BLaER1 (cell line): ENCODE measurements around the gene MT1HL1.
"Not testable (repeated sequence)": the region's sequence is repeated elsewhere in the genome, so short reads cannot be mapped to it uniquely, and the experiment has no call there.

ENCODE experiments used
- H3K27ac ChIP-seq: shearing (Covaris generic); formaldehyde crosslinking; 2 replicates; pipeline ENCODE4 v1.8.1; 2022
- H3K27me3 ChIP-seq: shearing (Covaris generic); formaldehyde crosslinking; 2 replicates; pipeline ENCODE4 v1.8.1; 2022
- H3K36me3 ChIP-seq: shearing (Covaris generic); formaldehyde crosslinking; 2 replicates; pipeline ENCODE4 v1.8.1; 2022
- H3K4me1 ChIP-seq: shearing (Covaris generic); formaldehyde crosslinking; 2 replicates; pipeline ENCODE4 v1.8.1; 2022
- H3K4me2 ChIP-seq: shearing (Covaris generic); formaldehyde crosslinking; 2 replicates; pipeline ENCODE4 v1.8.1; 2022
- H3K4me3 ChIP-seq: shearing (Covaris generic); formaldehyde crosslinking; 2 replicates; pipeline ENCODE4 v1.8.1; 2022
- H3K9ac ChIP-seq: shearing (Covaris generic); formaldehyde crosslinking; 2 replicates; pipeline ENCODE4 v1.8.1; 2022
- H3K9me3 ChIP-seq: shearing (Covaris generic); formaldehyde crosslinking; 2 replicates; pipeline ENCODE4 v1.8.1; 2022
- H4K20me1 ChIP-seq: shearing (Covaris generic); formaldehyde crosslinking; 2 replicates; pipeline ENCODE4 v1.8.1; 2022
- Cebpa-rat ChIP-seq: shearing (Covaris generic); IDR thresholded peaks from 2 replicates; pipeline ENCODE4 v1.8.1; 2022

The MT1HL1 gene

DNA sequence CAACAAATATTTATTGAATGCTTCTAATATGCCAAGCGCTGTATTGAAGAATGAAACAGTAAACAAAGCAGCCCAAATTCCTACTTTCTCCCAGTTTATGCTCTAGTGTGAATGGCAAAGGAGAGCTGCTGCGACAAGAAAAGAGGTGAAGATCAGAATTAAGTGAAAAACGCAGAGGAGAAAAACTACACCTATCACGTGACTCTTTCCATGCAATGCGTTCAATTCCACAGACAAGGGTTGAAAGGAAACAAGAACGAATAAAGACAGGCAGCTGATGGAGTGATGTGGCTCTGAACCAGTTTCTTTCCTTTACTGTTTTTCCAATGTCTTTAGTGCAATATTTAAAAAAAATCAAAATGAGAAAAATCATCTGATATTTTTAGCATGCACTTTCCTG lies 23.6 kb downstream of the MT1HL1 start:
- H3K4me1 ChIP-seq = no peaks in the 10 kb centered on the region
- H3K36me3 ChIP-seq = no peaks in the 10 kb centered on the region
- no peak overlapping the region for H3K27ac ChIP-seq
- H3K4me3 ChIP-seq = no peak overlapping the region
- no peak for TF ChIP-seq Cebpa-rat
- H3K9ac ChIP-seq = no peak overlapping the region
- H3K9me3 ChIP-seq = no peaks in the 10 kb centered on the region
- no peak overlapping the region for H3K4me2 ChIP-seq
- no peaks in the 10 kb centered on the region for H4K20me1 ChIP-seq
- no peaks in the 10 kb centered on the region for H3K27me3 ChIP-seq

DNA sequence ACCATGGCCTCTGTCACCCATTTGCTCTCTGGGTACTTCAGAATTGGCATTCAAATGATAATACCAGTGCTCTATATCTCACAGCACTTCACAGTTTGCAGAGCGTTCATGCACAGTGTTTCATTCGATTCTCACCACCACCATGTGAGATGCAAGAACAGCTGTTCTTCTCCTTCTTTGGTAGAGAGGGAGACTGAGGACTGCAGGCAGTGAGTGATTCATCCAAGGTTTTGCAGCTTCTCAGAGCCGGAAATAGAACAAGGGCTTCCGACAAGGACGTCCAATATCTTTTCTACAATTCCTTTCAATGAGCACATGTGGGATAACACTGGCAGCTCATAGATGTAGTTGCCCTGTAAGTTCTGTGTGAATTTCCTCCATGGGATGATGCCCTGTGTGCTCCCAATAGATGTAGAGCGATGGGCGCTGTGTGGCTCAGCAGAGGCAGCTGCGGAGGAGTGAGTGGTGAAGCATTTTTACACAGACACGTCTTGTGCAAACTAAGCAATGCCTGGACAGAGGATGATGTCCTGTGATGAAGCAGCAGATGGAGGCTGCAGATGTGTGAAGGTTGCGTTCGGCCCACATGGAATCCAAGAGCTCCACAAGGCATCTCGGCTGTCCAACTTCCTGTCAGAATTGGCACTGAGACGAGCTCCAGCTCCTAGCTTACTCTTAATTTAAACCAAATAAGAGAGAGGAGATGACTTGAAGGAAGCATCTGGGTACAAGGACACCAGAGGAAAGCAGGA lies 24.9 kb downstream of the MT1HL1 start:
- Histone ChIP-seq H3K4me3 (no peak overlapping the region), H3K4me1 (no peaks in the 10 kb centered on the region), H3K27me3 (no peaks in the 10 kb centered on the region), H4K20me1 (no peaks in the 10 kb centered on the region), H3K36me3 (no peaks in the 10 kb centered on the region), H3K4me2 (no peak overlapping the region), H3K9me3 (no peaks in the 10 kb centered on the region), H3K27ac (no peak overlapping the region), H3K9ac (no peak overlapping the region)
- TF ChIP-seq Cebpa-rat = no peak

DNA sequence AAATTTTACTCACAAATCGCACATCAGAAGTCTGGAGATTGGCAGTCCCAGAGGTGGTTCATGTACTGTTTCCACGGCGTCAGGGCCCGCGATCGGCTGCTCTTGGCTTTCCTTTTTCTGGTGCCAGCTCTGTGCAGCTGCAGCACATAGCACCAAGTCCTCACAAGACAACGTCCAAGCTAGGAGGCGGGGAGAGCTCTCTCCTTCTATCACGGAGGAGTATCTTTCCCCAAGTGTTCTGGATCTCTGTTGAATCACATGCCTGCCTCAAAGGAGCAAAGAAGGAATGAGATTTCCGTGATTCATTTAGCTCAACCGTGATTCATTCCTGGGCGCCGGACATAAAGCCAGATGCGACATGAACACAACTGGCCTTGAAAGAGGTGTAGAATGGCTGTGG lies 25.5 kb downstream of the MT1HL1 start:
- H3K27me3 ChIP-seq = no peaks in the 10 kb centered on the region
- H3K4me3 ChIP-seq = no peak overlapping the region
- no peaks in the 10 kb centered on the region for H3K36me3 ChIP-seq
- no peaks in the 10 kb centered on the region for H3K9me3 ChIP-seq
- no peaks in the 10 kb centered on the region for H4K20me1 ChIP-seq
- no peak overlapping the region for H3K27ac ChIP-seq
- no peak overlapping the region for H3K9ac ChIP-seq
- H3K4me2 ChIP-seq = no peak overlapping the region
- TF ChIP-seq Cebpa-rat = no peak
- H3K4me1 ChIP-seq = no peaks in the 10 kb centered on the region

DNA sequence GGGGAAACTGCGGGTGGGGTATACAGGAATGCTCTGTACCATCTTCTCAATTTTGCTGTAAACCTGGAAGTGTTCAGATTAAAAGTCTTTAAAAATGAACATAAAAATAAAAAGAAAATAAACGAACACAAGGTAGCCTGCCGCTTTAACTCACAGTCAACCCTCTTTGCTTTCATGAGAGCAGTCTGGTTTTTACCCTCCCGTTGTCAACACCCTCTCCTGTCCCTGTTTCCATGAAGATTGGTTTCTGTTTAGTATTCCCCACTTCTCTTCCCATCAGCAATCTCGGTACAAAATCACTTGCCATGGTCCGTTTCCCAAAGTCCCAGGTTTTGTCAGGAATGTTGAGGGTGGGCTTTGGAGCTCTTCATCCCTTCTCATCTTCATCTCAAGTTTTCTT lies 28.8 kb downstream of the MT1HL1 start:
- TF ChIP-seq Cebpa-rat = no peak
- Histone ChIP-seq H3K9me3 (no peaks in the 10 kb centered on the region), H3K4me3 (no peak overlapping the region), H3K36me3 (no peaks in the 10 kb centered on the region), H3K9ac (no peak overlapping the region), H4K20me1 (no peaks in the 10 kb centered on the region), H3K27ac (no peak overlapping the region), H3K4me2 (no peak overlapping the region), H3K27me3 (no peaks in the 10 kb centered on the region), H3K4me1 (no peaks in the 10 kb centered on the region)

DNA sequence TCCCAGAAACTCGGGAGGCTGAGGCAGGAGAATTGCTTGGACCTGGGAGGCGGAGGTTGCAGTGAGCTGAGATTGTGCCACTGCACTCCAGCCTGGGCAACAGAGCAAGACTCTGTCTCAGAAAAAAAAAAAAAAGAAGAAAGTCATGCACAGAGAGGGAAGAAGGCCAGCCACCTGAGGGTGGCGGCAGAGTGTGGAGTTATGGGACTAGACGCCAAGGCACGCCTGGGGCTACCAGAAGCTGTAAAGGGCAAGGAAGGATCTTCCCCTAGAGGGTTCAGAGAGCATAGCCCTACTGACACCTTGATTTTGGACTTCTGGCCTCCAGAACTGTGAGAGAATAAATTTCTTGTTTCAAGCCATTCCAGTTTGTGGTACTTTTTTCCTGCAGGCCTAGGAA lies 30.2 kb downstream of the MT1HL1 start:
- not testable (repeated sequence) for H3K9me3 ChIP-seq, H3K4me2 ChIP-seq, H3K36me3 ChIP-seq, H3K27me3 ChIP-seq, H3K27ac ChIP-seq, H4K20me1 ChIP-seq, H3K4me3 ChIP-seq, H3K4me1 ChIP-seq, H3K9ac ChIP-seq

DNA sequence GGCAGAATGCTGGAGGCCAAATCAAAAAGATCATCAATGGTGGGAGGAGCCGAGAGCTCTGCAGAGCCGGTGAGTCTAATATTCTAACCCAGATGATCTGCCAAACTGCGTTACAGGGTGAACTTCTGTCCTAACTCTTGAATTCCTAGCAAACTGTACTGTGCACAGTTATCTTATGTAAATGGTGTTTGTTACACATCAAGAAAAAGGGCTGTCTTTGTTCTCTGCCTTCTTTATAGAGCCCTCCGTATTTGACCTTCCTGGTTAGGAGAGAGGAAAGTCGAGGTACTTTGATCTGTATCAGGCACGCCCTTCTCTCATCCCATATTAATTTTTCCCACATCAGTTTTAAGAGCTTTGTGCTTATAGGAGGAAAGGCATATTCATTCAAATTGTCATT lies 37.6 kb downstream of the MT1HL1 start:
- no peak for TF ChIP-seq Cebpa-rat
- Histone ChIP-seq H3K27ac (no peak overlapping the region), H3K27me3 (no peaks in the 10 kb centered on the region), H3K9ac (no peak overlapping the region), H3K4me2 (no peak overlapping the region), H3K4me1 (no peaks in the 10 kb centered on the region), H3K4me3 (no peak overlapping the region), H3K9me3 (peaks cover 9% of the 10 kb centered on the region; the same call in 1 of the 2 replicates), H3K36me3 (no peaks in the 10 kb centered on the region), H4K20me1 (no peaks in the 10 kb centered on the region)

DNA sequence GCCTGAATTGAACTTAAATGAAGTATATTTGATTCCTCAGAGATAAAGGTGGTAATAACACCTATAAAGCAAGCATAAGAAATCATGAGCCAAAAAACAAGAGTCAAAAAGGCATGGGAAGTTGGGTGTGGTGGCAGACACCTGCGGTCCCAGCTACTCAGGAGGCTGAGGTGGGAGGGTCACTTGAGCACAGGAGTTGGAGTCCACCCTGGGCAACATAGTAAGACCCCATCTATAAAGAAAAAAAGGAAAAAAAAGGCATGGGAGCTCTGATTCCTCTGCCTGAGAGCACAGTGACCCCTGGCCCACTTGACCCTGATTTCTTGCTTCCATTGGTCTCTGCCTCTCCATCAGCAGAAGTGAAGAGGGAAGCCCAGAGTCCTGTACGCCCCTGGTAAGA lies 40.3 kb downstream of the MT1HL1 start:
- no peaks in the 10 kb centered on the region for H3K4me1 ChIP-seq
- H3K9ac ChIP-seq = no peak overlapping the region
- H3K36me3 ChIP-seq = no peaks in the 10 kb centered on the region
- H3K27ac ChIP-seq = no peak overlapping the region
- H3K27me3 ChIP-seq = no peaks in the 10 kb centered on the region
- no peak for TF ChIP-seq Cebpa-rat
- H4K20me1 ChIP-seq = no peaks in the 10 kb centered on the region
- H3K4me2 ChIP-seq = no peak overlapping the region
- H3K9me3 ChIP-seq = peaks cover 12% of the 10 kb centered on the region; the same call in 1 of the 2 replicates
- H3K4me3 ChIP-seq = no peak overlapping the region

DNA sequence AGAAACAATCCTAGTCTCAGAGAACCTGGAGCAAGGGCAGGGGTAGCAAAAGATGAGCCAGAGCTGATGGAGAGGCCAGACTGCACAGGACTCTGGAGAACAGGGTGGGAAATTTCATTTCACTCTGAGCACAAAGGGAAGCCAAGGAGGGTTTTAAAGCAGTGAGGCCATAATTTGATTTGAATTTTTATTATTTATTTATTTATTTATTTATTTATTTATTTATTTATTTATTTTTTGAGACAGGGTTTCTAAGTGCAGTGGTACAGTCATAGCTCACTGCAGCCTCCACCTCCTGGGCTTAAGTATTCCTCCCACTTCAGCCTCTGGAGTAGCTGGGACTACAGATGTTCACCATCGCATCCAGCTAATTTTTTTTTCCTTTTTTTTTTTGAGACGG lies 45.1 kb downstream of the MT1HL1 start:
- Histone ChIP-seq H3K36me3 (no peaks in the 10 kb centered on the region), H3K9ac (no peak overlapping the region), H3K9me3 (peaks cover 13% of the 10 kb centered on the region; the same call in 1 of the 2 replicates), H3K27me3 (no peaks in the 10 kb centered on the region), H3K4me2 (no peak overlapping the region), H3K4me3 (no peak overlapping the region), H4K20me1 (no peaks in the 10 kb centered on the region), H3K4me1 (no peaks in the 10 kb centered on the region), H3K27ac (no peak overlapping the region)
- no peak for TF ChIP-seq Cebpa-rat

DNA sequence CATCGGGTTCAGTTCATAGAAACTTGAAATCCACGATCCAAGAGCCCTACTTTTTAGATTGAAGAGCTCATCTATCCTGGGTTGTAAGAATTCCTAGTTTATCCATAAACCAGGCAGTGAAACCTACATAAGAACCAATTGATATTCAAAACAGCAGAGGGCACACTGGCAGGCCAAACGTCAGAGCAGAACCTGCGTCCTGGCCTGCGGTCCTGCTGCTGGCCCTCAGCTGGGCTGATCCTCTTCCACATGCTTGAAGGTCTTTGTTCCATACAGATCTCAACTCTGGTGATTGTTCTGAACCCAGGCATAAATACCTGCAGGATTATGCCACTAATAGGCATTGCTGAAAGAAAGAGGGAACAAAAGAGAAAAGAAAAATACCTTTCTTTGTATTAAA lies 47.0 kb downstream of the MT1HL1 start:
- H3K27ac ChIP-seq = no peak overlapping the region
- H3K9me3 ChIP-seq = peaks cover 13% of the 10 kb centered on the region; the same call in 1 of the 2 replicates
- no peaks in the 10 kb centered on the region for H4K20me1 ChIP-seq
- no peak for TF ChIP-seq Cebpa-rat
- no peaks in the 10 kb centered on the region for H3K36me3 ChIP-seq
- no peak overlapping the region for H3K4me3 ChIP-seq
- H3K4me2 ChIP-seq = no peak overlapping the region
- no peaks in the 10 kb centered on the region for H3K27me3 ChIP-seq
- H3K9ac ChIP-seq = no peak overlapping the region
- no peaks in the 10 kb centered on the region for H3K4me1 ChIP-seq
